AG04450 (cell line): ENCODE measurements around the gene FBXW5. TPM values are rescaled to one million over a fixed set of nuclear protein-coding genes. Genes with fewer than 3 reads are reported as not detected.

Source experiments
- CTCF ChIA-PET: fragments of 300-600, 350-600 bp; formaldehyde crosslinking; extraction: SDS; loops from one replicate; lab custom pipeline; 2022; ENCODE audit warnings: antibody characterized with exemption, inconsistent platforms; lab: Charles Lee
- POLR2A ChIA-PET: fragments of 350-600 bp; formaldehyde crosslinking; extraction: SDS; loops from one replicate; lab custom pipeline; 2021; ENCODE audit warnings: antibody characterized with exemption, inconsistent platforms; lab: Yijun Ruan, JAX
- DNase-seq: peaks from one replicate; pipeline ENCODE4 v3.0.0-alpha.2; 2011; ENCODE audit warnings: low read depth, low spot score
- H3K27ac ChIP-seq: one replicate; pipeline ENCODE4 v1.5.1; 2012; ENCODE audit warnings: low read depth, low read length, control low read depth
- H3K27me3 ChIP-seq: one replicate; pipeline ENCODE4 v1.6.0; 2012; ENCODE audit warnings: low read length; ENCODE audit not compliant: control insufficient read depth, insufficient read depth
- H3K4me3 ChIP-seq: 2 replicates; pipeline ENCODE4 v1.5.1; 2011; ENCODE audit warnings: mild to moderate bottlenecking, low read depth, low read length, control low read depth
- H3K9me3 ChIP-seq: 2 replicates; pipeline ENCODE4 v1.5.1; 2012; ENCODE audit warnings: low read length; ENCODE audit not compliant: control insufficient read depth, insufficient read depth
- polyA plus RNA-seq: library from polyadenylated mRNA; depleted of rRNA; stranded (reverse); fragments of >200 nt; gene quantifications from 2 replicates; pipeline ENCODE4 v1.2.3, GENCODE V29; 2011
- TF ChIP-seq, protein P1 (sequence below): IDR thresholded peaks from 2 replicates; pipeline ENCODE4 v1.5.1; 2011; ENCODE audit warnings: low read depth, low read length, control low read depth, inconsistent platforms

FBXW5 gene
- polyA plus RNA-seq, 1 experiment, result 31.2 TPM

DNA sequence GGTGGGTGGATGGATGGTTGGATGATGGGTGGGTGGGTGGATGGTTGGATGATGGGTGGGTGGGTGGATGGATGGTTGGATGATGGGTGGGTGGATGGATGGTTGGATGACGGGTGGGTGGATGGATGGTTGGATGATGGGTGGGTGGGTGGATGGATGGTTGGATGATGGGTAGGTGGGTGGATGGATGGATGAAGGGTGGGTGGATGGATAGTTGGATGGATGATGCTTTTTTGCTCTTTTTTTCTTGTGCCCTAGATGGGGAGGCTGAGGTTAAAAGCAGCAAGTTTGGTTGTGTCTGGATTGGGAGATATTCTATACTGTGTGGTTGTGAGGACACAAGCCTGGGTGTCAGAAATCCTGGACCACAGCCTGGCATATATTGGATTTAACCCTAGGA is 12.9 kb upstream of the FBXW5 start:
- POLR2A ChIA-PET, result no interaction called here

DNA sequence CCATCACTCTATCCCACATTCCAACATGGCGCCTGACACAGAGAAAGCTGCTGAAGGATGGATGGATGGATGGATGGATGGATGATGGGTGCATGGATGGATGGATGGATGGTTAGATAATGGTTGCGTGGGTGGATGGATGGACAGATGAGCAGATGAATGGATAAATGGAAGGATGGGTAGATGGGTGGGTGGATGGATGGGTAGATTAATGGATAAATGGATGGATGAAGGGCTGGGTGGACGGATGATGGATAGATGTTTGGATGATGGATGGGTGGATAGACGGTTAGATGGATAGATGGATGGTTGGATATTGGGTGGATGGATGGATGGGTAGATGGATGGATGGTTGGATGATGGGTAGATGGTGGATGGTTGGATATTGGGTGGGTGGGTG is 12.1 kb upstream of the FBXW5 start:
- Histone ChIP-seq H3K27me3 (peaks cover 16% of the 10 kb centered on the region), H3K4me3 (no peak overlapping the region), H3K27ac (no peak overlapping the region), H3K9me3 (no peaks in the 10 kb centered on the region; the same call in 1 of the 2 replicates)
- ChIA-PET CTCF (no interaction called here), POLR2A (no interaction called here)
- TF ChIP-seq, protein P1, sequence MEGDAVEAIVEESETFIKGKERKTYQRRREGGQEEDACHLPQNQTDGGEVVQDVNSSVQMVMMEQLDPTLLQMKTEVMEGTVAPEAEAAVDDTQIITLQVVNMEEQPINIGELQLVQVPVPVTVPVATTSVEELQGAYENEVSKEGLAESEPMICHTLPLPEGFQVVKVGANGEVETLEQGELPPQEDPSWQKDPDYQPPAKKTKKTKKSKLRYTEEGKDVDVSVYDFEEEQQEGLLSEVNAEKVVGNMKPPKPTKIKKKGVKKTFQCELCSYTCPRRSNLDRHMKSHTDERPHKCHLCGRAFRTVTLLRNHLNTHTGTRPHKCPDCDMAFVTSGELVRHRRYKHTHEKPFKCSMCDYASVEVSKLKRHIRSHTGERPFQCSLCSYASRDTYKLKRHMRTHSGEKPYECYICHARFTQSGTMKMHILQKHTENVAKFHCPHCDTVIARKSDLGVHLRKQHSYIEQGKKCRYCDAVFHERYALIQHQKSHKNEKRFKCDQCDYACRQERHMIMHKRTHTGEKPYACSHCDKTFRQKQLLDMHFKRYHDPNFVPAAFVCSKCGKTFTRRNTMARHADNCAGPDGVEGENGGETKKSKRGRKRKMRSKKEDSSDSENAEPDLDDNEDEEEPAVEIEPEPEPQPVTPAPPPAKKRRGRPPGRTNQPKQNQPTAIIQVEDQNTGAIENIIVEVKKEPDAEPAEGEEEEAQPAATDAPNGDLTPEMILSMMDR, result no peak
- DNase-seq, result no peak

More for the DNA sequence above, 12.9 kb upstream of the FBXW5 start:
- CTCF ChIA-PET, result no interaction called here
- Histone ChIP-seq H3K9me3 (no peaks in the 10 kb centered on the region; the same call in 1 of the 2 replicates), H3K27me3 (peaks cover 19% of the 10 kb centered on the region), H3K27ac (no peak overlapping the region), H3K4me3 (no peak overlapping the region)
- TF ChIP-seq, protein P1, result no peak
- DNase-seq, result no peak

DNA sequence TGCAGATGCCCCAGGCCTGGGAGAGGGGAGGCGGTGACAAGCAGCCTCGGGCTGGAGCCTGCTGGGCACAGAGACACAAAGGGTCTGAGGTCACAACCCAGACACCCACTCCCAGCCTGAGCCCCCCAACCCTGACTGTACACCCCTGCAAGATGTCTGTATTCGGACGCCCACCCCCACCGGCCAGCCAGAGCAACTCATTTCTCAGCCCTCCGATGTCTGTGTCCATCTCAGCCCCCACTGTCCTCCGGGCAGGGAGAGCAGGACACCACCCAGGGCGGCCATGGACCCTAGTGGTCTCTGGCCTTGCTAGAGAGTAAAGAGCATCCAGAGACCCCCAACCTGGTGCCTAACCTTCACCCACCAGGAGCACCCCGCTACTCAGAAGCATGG is 11.4 kb upstream of the FBXW5 start:
- ChIA-PET CTCF (no interaction called here), POLR2A (no interaction called here)

DNA sequence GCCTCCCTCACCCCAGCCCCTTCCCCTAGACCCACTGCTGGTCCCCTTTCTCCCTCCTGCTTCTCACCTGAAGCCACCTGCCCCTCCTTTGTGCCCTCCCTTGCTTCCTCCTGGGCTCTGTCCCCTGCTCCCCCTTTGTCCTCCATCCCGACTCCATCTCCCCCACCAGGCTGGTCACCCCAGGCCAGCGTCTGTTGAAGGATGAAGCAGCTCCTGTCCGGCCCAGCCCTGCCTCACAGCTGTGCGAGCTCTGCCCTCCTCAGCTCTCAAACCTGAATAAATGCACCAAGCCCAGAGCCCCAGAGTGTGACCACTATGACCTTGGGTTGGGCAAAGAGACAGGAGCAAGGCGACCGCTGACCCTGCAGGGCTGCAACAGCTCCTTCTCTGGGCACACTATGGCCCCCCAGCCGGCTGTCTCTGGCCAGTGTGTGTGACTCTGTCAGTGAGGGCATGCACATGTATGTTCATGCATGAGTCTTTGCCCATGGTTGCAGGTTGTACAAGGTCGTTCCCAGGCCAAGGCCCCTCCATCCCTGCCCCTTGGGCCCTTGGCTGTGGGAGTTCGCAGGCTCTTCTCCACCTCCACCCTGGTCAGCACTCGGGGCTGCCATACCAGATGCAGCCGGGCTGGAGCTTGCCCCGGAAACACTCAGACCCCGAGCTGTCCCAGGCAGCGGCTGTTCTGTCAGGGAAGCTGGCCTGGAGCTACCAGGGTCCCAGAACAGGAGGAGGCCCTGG is 10.8 kb upstream of the FBXW5 start:
- ChIA-PET CTCF (interaction anchor here (1.5 kb wide), 1 partner anchor 74 kb away, joined by 7 read pairs; no protein-coding TSS in a partner anchor), POLR2A (no interaction called here)
- no peak for DNase-seq
- TF ChIP-seq, protein P1, result no peak
- no peaks in the 10 kb centered on the region; the same call in 1 of the 2 replicates for H3K9me3 ChIP-seq
- peaks cover 14% of the 10 kb centered on the region for H3K27me3 ChIP-seq
- no peak overlapping the region for H3K27ac ChIP-seq
- H3K4me3 ChIP-seq, result no peak overlapping the region

More for the DNA sequence above, 11.4 kb upstream of the FBXW5 start:
- no peaks in the 10 kb centered on the region; the same call in 1 of the 2 replicates for H3K9me3 ChIP-seq
- H3K4me3 ChIP-seq, result no peak overlapping the region
- TF ChIP-seq, protein P1, result no peak
- H3K27ac ChIP-seq, result no peak overlapping the region
- no peak for DNase-seq
- peaks cover 14% of the 10 kb centered on the region for H3K27me3 ChIP-seq
